BLaER1 treated with 17β-estradiol and CSF1 and Interleukin-3, amounts not matched to agents 10 nM and 100 nM (cell line): ENCODE results near the gene BAD.
A peak's percentile ranks its signal among the peaks of the same experiment; 100 is the strongest.

ENCODE experiments used
- H3K27ac ChIP-seq, 11 experiments: shearing (Covaris generic); formaldehyde crosslinking; 2 replicates each; pipeline ENCODE4 v1.8.1; 2022
- H3K27me3 ChIP-seq, 11 experiments: shearing (Covaris generic); formaldehyde crosslinking; 2 replicates each; pipeline ENCODE4 v1.8.1; 2022
- H3K36me3 ChIP-seq, 11 experiments: shearing (Covaris generic); formaldehyde crosslinking; 2 replicates each; pipeline ENCODE4 v1.8.1; 2022
- H3K4me1 ChIP-seq, 10 experiments: shearing (Covaris generic); formaldehyde crosslinking; 2 replicates each; pipeline ENCODE4 v1.8.1; 2022
- H3K4me2 ChIP-seq, 11 experiments: shearing (Covaris generic); formaldehyde crosslinking; 2 replicates each; pipeline ENCODE4 v1.8.1; 2022
- H3K4me3 ChIP-seq, 10 experiments: shearing (Covaris generic); formaldehyde crosslinking; 2 replicates each; pipeline ENCODE4 v1.8.1; 2022
- H3K9ac ChIP-seq, 11 experiments: shearing (Covaris generic); formaldehyde crosslinking; 2 replicates each; pipeline ENCODE4 v1.8.1; 2022
- H3K9me3 ChIP-seq, 11 experiments: shearing (Covaris generic); formaldehyde crosslinking; replicated peaks in 1 of 11; 2 replicates each; pipeline ENCODE4 v1.8.1; 2022
- H4K20me1 ChIP-seq, 11 experiments: shearing (Covaris generic); formaldehyde crosslinking; 2 replicates each; pipeline ENCODE4 v1.8.1; 2022
- Cebpa-rat ChIP-seq, 11 experiments: shearing (Covaris generic); IDR thresholded peaks; 2 replicates each; pipeline ENCODE4 v1.8.1; 2022

BAD gene

GRCh38 chr11:64303109-64304031 is 18.9 kb upstream of the BAD start:
- Histone ChIP-seq H3K9me3 (no peaks in the 10 kb centered on the region), H3K27ac (peak overlapping the region in 8 of 11 experiments; percentile 92 to 98 (median 98); a peak in 13 of 22 replicates), H3K27me3 (peaks cover 37 to 44% (median 39%) of the 10 kb centered on the region in 11 experiments), H3K36me3 (peaks cover 11 to 17% (median 13%) of the 10 kb centered on the region in 11 experiments; a peak in 19 of 22 replicates), H3K4me1 (peaks cover 47 to 65% (median 52%) of the 10 kb centered on the region in 10 experiments), H3K4me2 (peak overlapping the region; percentile 80 to 99 (median 91)), H4K20me1 (peaks cover 19 to 48% (median 40%) of the 10 kb centered on the region in 11 experiments; a peak in 21 of 22 replicates), H3K9ac (peak overlapping the region in 10 of 11 experiments; percentile 85 to 95 (median 91); a peak in 18 of 22 replicates), H3K4me3 (peak overlapping the region in 8 of 10 experiments; percentile 58 to 72 (median 66); a peak in 13 of 20 replicates)
- TF ChIP-seq Cebpa-rat (IDR thresholded peaks at IDR 0.05): no peak

DNA sequence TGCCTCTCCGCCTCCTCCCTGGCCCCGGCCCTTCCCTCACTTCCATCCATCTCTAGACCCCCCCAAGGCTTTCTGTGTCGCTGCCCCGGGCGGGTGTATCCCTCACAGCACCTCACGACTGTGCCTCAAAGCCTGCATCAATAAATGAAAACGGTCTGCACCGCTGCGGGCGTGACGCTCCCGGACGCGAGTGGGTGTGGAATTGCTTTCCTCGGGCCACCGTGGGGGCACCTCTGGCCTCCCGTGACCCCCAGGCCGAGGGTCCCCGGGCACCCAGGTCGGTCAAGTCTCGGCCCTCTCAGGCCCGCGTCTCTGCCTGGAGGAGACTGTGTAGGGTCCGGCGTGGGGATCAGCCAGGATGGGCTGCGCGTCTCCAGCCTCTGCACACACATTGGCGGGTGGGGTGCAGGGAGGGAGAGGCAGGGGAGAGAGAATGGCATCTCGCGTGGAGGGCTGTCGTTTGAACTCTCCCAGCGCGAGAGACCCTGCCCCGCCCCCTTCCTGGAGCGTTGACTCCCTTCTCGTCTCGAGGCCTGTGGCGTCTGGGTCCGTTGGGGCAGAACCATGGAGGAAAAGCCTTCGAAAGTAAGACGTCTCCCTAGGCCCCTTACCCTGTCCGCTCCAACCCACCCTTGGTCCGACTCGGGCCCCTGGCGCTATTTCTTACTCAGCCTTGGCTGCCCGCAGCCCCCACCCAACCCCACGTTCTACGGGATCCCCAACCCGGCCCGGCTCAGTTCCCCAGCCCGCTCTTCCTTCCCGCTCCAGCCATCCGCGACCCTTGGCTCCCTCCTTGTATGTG is 15.6 kb upstream of the BAD start, which contains the start of gene CATSPERZ:
TSS of gene CATSPERZ (plus strand) at position 512 of the 802 bp plus-strand sequence. CDS start at position 565, 53 bp downstream.
- Histone ChIP-seq H3K27ac (no peak within 1 kb of the TSS), H3K36me3 (no peaks in the 10 kb centered on the region), H4K20me1 (peaks cover 0 to 52% (median 32%) of the 10 kb centered on the region in 11 experiments; a peak in 18 of 22 replicates), H3K27me3 (peaks cover 71 to 77% (median 72%) of the 10 kb centered on the region in 11 experiments), H3K9ac (peak within 1 kb of the TSS in 10 of 11 experiments; percentile 8 to 49 (median 32); a peak in 14 of 22 replicates), H3K9me3 (no peaks in the 10 kb centered on the region), H3K4me2 (peak within 1 kb of the TSS; percentile 83 to 93 (median 89)), H3K4me3 (peak within 1 kb of the TSS; percentile 36 to 62 (median 49)), H3K4me1 (peaks cover 30 to 44% (median 33%) of the 10 kb centered on the region in 10 experiments)
- TF ChIP-seq Cebpa-rat (IDR thresholded peaks at IDR 0.05): no peak

DNA sequence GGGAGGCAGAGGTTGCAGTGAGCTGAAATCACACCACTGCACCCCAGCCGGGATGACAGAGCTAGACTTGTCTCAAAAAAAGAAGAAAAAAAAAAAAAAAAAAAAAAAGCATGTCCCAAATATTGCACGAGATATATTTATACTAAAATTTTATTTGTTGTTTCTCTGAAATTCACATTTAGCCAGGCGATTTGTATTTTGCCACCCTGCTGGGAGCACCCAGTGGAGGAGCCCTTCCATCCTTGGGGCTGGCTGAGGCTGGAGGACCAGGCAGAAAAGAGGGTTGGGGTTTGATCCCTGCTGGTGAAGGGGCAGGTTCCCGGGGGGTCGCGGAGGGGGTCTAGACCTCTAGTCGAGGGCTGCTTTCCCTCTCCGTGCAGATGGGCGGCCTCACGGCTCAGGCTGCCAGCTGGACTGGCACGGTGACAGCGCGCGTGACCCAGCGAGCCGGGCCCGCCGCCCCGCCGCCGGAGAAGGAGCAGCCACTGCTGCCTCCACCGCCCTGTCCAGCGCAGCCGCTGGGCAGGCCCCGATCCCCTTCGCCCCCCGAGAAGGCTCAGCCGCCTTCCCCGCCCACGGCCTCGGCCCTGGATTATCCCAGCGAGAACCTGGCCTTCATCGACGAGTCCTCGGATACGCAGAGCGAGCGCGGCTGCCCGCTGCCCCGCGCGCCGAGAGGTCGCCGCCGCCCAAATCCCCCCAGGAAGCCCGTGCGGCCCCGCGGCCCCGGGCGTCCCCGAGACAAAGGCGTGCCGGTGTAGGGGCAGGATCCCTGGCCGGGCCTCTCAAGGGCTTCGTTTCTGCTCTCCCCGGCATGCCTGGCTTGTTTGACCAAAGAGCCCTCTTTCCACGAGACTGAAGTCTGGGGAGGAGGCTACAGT is 14.7 kb upstream of the BAD start:
- Histone ChIP-seq H4K20me1 (peaks cover 0 to 52% (median 32%) of the 10 kb centered on the region in 11 experiments; a peak in 18 of 22 replicates), H3K36me3 (no peaks in the 10 kb centered on the region), H3K27ac (no peak overlapping the region), H3K4me1 (peaks cover 27 to 43% (median 32%) of the 10 kb centered on the region in 10 experiments), H3K9me3 (no peaks in the 10 kb centered on the region), H3K4me2 (peak overlapping the region; percentile 83 to 93 (median 89)), H3K4me3 (peak overlapping the region; percentile 36 to 62 (median 49); a peak in 18 of 20 replicates), H3K27me3 (peaks cover 79 to 86% (median 81%) of the 10 kb centered on the region in 11 experiments), H3K9ac (peak overlapping the region in 10 of 11 experiments; percentile 8 to 49 (median 24); a peak in 11 of 22 replicates)
- TF ChIP-seq Cebpa-rat (IDR thresholded peaks at IDR 0.05): no peak

GRCh38 chr11:64297699-64298358 is 13.4 kb upstream of the BAD start:
- Histone ChIP-seq H3K9me3 (no peaks in the 10 kb centered on the region), H3K4me2 (no peak overlapping the region), H3K27me3 (peaks cover 93 to 100% (median 95%) of the 10 kb centered on the region in 11 experiments), H3K27ac (no peak overlapping the region), H3K4me1 (peaks cover 19 to 30% (median 24%) of the 10 kb centered on the region in 10 experiments), H3K9ac (no peak overlapping the region), H4K20me1 (peaks cover 0 to 64% (median 43%) of the 10 kb centered on the region in 11 experiments; a peak in 18 of 22 replicates), H3K36me3 (no peaks in the 10 kb centered on the region), H3K4me3 (no peak overlapping the region)
- TF ChIP-seq Cebpa-rat (IDR thresholded peaks at IDR 0.05): no peak

DNA sequence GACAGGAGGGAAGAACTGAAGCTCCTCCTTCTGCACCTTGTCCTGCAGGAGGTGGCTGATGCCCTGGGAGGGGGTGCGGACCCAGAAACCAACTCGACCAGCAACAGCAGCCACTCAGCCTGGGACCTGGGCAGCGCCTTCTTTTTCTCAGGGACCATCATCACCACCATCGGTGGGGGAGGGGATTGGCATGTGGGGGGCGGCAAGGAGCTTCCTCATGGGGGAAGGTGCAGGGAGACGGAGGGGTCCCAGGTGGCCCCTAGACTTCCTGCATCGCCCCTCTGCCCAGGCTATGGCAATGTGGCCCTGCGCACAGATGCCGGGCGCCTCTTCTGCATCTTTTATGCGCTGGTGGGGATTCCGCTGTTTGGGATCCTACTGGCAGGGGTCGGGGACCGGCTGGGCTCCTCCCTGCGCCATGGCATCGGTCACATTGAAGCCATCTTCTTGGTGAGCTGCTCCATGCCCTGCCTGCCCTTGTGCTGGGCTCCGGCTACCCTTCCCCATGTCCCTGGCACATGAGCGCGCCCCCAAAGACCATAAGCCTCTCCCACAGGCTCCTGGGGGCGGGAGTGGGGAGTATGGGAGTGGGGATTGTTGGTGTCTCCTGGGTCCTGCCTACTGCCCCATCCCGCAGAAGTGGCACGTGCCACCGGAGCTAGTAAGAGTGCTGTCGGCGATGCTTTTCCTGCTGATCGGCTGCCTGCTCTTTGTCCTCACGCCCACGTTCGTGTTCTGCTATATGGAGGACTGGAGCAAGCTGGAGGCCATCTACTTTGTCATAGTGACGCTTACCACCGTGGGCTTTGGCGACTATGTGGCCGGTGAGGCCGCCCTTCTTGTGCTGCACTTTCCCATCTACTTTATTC is 12.6 kb upstream of the BAD start:
- peaks cover 0 to 71% (median 51%) of the 10 kb centered on the region in 11 experiments; a peak in 18 of 22 replicates for H4K20me1 ChIP-seq
- no peak overlapping the region for H3K27ac ChIP-seq
- H3K4me3 ChIP-seq: no peak overlapping the region
- H3K9ac ChIP-seq: no peak overlapping the region
- H3K36me3 ChIP-seq: no peaks in the 10 kb centered on the region
- H3K27me3 ChIP-seq: peaks cover 100% of the 10 kb centered on the region in 11 experiments
- no peaks in the 10 kb centered on the region for H3K9me3 ChIP-seq
- no peak overlapping the region for H3K4me2 ChIP-seq
- H3K4me1 ChIP-seq: peaks cover 25 to 37% (median 30%) of the 10 kb centered on the region in 10 experiments
- no peak for TF ChIP-seq Cebpa-rat (IDR thresholded peaks at IDR 0.05)

GRCh38 chr11:64296236-64296635 is 11.8 kb upstream of the BAD start:
- Histone ChIP-seq H3K36me3 (no peaks in the 10 kb centered on the region), H4K20me1 (peaks cover 0 to 80% (median 59%) of the 10 kb centered on the region in 11 experiments; a peak in 18 of 22 replicates), H3K9me3 (no peaks in the 10 kb centered on the region), H3K27me3 (peaks cover 100% of the 10 kb centered on the region in 11 experiments), H3K4me3 (no peak overlapping the region), H3K27ac (no peak overlapping the region), H3K9ac (no peak overlapping the region), H3K4me1 (peaks cover 30 to 40% (median 34%) of the 10 kb centered on the region in 10 experiments), H3K4me2 (no peak overlapping the region)
- no peak for TF ChIP-seq Cebpa-rat (IDR thresholded peaks at IDR 0.05)

DNA sequence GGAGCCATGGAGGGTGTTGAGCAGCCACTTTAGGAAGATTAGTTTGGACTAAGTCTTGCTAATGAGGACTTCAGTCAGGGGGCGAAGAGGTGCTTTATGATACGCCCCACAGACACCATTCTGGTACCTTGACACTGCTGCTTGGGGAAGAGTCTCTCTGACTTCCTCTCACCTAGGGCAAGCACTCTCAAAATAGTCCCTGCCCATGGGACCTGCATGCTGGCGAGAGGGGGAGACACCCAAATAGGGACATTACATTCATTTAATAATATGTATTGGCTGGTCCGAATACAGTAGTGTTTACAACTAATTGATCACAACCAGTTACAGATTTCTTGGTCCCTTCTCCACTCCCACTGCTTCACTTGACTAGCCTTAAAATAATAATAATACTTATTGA is 11.3 kb upstream of the BAD start:
- no peak overlapping the region for H3K27ac ChIP-seq
- peaks cover 0 to 83% (median 63%) of the 10 kb centered on the region in 11 experiments; a peak in 18 of 22 replicates for H4K20me1 ChIP-seq
- no peaks in the 10 kb centered on the region for H3K9me3 ChIP-seq
- TF ChIP-seq Cebpa-rat (IDR thresholded peaks at IDR 0.05): no peak
- H3K4me2 ChIP-seq: no peak overlapping the region
- peaks cover 100% of the 10 kb centered on the region in 11 experiments for H3K27me3 ChIP-seq
- no peaks in the 10 kb centered on the region for H3K36me3 ChIP-seq
- peaks cover 28 to 35% (median 31%) of the 10 kb centered on the region in 10 experiments for H3K4me1 ChIP-seq
- H3K9ac ChIP-seq: no peak overlapping the region
- H3K4me3 ChIP-seq: no peak overlapping the region
